ENCODE results near the gene DLG2. TPM values are rescaled to one million over a fixed set of nuclear protein-coding genes. Genes with fewer than 3 reads are reported as not detected.

DLG2 gene
- total and polyA plus RNA-seq, 9 of the 15 experiments (the other 6 are each of a cell fraction or from before 2014, with no cell fraction given), result 0.52 to 1.6 (median 0.95) TPM

GRCh38 chr11:85664615-85665481 lies 37.7 kb upstream of the DLG2 start, which contains the start of gene CREBZF (continued):
- no peak for TF ChIP-seq ZBTB1 (CRISPR knock-in tag; IDR thresholded peaks at IDR 0.05; ENCODE audit: borderline replicate concordance, low read depth)
- TF ChIP-seq TRIM24 (IDR thresholded peaks at IDR 0.05), result 0 out of 4 replicates have a peak, but pooled peaks of 1 of the 2 experiments have one; percentile 31
- TF ChIP-seq CEBPZ (IDR thresholded peaks at IDR 0.05; ENCODE audit: borderline replicate concordance, low read depth, low read length), result no peak
- TF ChIP-seq MTA3 (IDR thresholded peaks at IDR 0.05; ENCODE audit: borderline replicate concordance), result peak; percentile 22; the same call in 1 of the 2 replicates
- TF ChIP-seq MLLT1 (IDR thresholded peaks at IDR 0.05), result peak; percentile 42 to 50; a peak in 2 of 4 replicates
- TF ChIP-seq ZNF740 (CRISPR knock-in tag; IDR thresholded peaks at IDR 0.05), result 0 out of 2 replicates have a peak, but pooled peaks have one; percentile 23
- TF ChIP-seq ZNF740 (tag; IDR thresholded peaks at IDR 0.05), result no peak
- peak; percentile 44; the same call in 1 of the 2 replicates for TF ChIP-seq RFX1 (IDR thresholded peaks at IDR 0.05)
- TF ChIP-seq PCBP1 (IDR thresholded peaks at IDR 0.05; ENCODE audit: low read depth, low read length, poor library complexity, severe bottlenecking), result peak; percentile 81
- 0 out of 4 replicates have a peak, but pooled peaks of 1 of the 2 experiments have one; percentile 9 for TF ChIP-seq ZNF318 (IDR thresholded peaks at IDR 0.05; ENCODE audit: borderline replicate concordance in 1 of 2, low read depth in 1 of 2)
- no peak for TF ChIP-seq PRMT5 (CRISPR knock-in tag; IDR thresholded peaks at IDR 0.05)

Data from K562 (cell line).